IPS-20b (cell line): Measurements from ENCODE around the gene RASGRF1.
A peak's percentile ranks its signal among the peaks of the same experiment; 100 is the strongest.

Experiments
- H3K27ac ChIP-seq: one replicate; pipeline ENCODE4 v1.5.1; 2013; ENCODE audit warnings: low read length
- H3K27me3 ChIP-seq: 2 replicates; pipeline ENCODE4 v1.6.1; 2013; ENCODE audit warnings: mild to moderate bottlenecking, low read length, inconsistent platforms; ENCODE audit not compliant: insufficient read depth
- H3K36me3 ChIP-seq: 2 replicates; pipeline ENCODE4 v1.6.1; 2013; ENCODE audit warnings: low read depth, mild to moderate bottlenecking, inconsistent platforms, low read length, moderate library complexity; ENCODE audit not compliant: insufficient read depth
- H3K4me1 ChIP-seq: 2 replicates; pipeline ENCODE4 v1.6.1; 2013; ENCODE audit warnings: mild to moderate bottlenecking, control low read depth, inconsistent platforms, low read length, moderate library complexity; ENCODE audit not compliant: insufficient read depth
- H3K4me3 ChIP-seq: 2 replicates; pipeline ENCODE4 v1.5.1; 2013; ENCODE audit warnings: mild to moderate bottlenecking, low read length, inconsistent platforms
- H3K9ac ChIP-seq: 2 replicates; pipeline ENCODE4 v1.6.1; 2013; ENCODE audit warnings: low read depth, mild to moderate bottlenecking, inconsistent platforms, low read length, moderate library complexity
- H3K9me3 ChIP-seq: 2 replicates; pipeline ENCODE4 v1.6.1; 2013; ENCODE audit warnings: mild to moderate bottlenecking, low read depth, low read length, inconsistent platforms; ENCODE audit not compliant: insufficient read depth

The RASGRF1 gene

GRCh38 chr15:78989701-78990240 is 100.8 kb downstream of the RASGRF1 start:
- H3K4me1 ChIP-seq: no peaks in the 10 kb centered on the region
- H3K27me3 ChIP-seq: no peaks in the 10 kb centered on the region
- H3K27ac ChIP-seq: no peak overlapping the region
- no peak overlapping the region for H3K9ac ChIP-seq
- H3K36me3 ChIP-seq: no peaks in the 10 kb centered on the region
- H3K9me3 ChIP-seq: no peaks in the 10 kb centered on the region
- H3K4me3 ChIP-seq: no peak overlapping the region

- Histone ChIP-seq H3K36me3 (no peaks in the 10 kb centered on the region), H3K4me3 (no peak overlapping the region), H3K27me3 (no peaks in the 10 kb centered on the region; the same call in 1 of the 2 replicates), H3K9ac (no peak overlapping the region), H3K4me1 (no peaks in the 10 kb centered on the region), H3K9me3 (no peaks in the 10 kb centered on the region), H3K27ac (no peak overlapping the region)
These were observed 102.1 kb downstream of the RASGRF1 start for GRCh38 chr15:78988361-78988911.

- H3K9ac ChIP-seq: no peak overlapping the region
These were observed 102.8 kb downstream of the RASGRF1 start for GRCh38 chr15:78987556-78988360.

DNA sequence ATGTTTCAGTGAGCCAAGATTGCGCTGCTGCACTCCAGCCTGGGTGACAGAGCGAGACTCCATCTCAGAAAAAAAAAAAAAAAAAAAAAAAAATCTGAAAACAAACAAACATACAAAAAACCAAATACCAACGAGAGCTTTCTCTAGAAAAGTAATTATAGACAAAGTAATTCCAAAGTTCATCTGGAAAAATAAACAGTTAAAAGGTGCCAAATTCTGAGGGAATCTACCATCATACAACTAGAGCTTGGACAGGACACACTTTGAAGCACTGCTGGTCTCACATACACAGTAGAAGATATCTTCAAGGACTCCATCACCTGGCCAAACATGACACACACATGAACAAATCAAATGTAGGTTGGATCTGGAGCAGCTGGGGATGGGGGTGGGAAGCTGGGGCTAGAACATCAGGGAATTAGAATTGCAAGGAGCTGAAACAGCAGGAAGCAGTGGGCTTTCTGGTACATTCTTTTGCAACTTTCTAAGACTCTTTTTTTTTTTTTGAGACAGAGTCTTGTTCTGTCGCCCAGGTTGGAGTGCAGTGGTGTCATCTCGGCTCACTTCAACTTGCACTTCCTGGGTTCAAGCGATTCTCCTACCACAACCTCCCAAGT is 104.6 kb downstream of the RASGRF1 start:
- H3K27ac ChIP-seq: no peak overlapping the region
- no peak overlapping the region for H3K4me3 ChIP-seq
- H3K4me1 ChIP-seq: no peaks in the 10 kb centered on the region
- H3K36me3 ChIP-seq: no peaks in the 10 kb centered on the region
- H3K27me3 ChIP-seq: no peaks in the 10 kb centered on the region; the same call in 1 of the 2 replicates
- no peak overlapping the region for H3K9ac ChIP-seq
- H3K9me3 ChIP-seq: no peaks in the 10 kb centered on the region

More at GRCh38 chr15:78987556-78988360, 102.8 kb downstream of the RASGRF1 start:
- H3K27ac ChIP-seq: no peak overlapping the region
- H3K27me3 ChIP-seq: no peaks in the 10 kb centered on the region; the same call in 1 of the 2 replicates
- H3K4me3 ChIP-seq: no peak overlapping the region
- no peaks in the 10 kb centered on the region for H3K36me3 ChIP-seq
- H3K9me3 ChIP-seq: no peaks in the 10 kb centered on the region
- H3K4me1 ChIP-seq: no peaks in the 10 kb centered on the region

DNA sequence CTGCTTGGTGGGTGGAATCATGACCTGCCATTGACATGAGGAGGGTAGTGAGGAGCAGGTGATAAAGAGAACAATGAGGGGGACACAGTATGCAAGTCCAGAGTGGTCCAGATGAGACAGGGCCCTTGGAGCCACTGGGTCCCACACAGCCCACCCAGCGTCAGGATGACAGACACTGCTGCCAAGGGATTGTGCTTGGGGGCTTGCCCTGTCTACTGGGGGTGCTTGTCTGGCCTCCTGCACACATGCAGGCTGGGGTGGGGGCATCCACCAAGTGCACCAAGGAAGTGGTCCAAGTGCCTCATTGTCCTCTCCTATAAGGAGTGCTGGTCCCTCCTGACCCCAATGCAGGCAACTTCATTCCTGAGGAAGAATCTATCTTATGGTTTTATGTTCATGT is 106.5 kb downstream of the RASGRF1 start:
- no peak overlapping the region for H3K27ac ChIP-seq
- H3K36me3 ChIP-seq: no peaks in the 10 kb centered on the region
- no peaks in the 10 kb centered on the region for H3K9me3 ChIP-seq
- H3K27me3 ChIP-seq: peaks cover 5% of the 10 kb centered on the region
- no peak overlapping the region for H3K9ac ChIP-seq
- H3K4me1 ChIP-seq: no peaks in the 10 kb centered on the region
- H3K4me3 ChIP-seq: no peak overlapping the region

- H3K9ac ChIP-seq: no peak overlapping the region
- H3K4me1 ChIP-seq: no peaks in the 10 kb centered on the region
- H3K36me3 ChIP-seq: no peaks in the 10 kb centered on the region
- H3K27ac ChIP-seq: no peak overlapping the region
- H3K27me3 ChIP-seq: peaks cover 12% of the 10 kb centered on the region
- no peak overlapping the region for H3K4me3 ChIP-seq
- no peaks in the 10 kb centered on the region for H3K9me3 ChIP-seq
These were observed 107.2 kb downstream of the RASGRF1 start for GRCh38 chr15:78983146-78983918.

DNA sequence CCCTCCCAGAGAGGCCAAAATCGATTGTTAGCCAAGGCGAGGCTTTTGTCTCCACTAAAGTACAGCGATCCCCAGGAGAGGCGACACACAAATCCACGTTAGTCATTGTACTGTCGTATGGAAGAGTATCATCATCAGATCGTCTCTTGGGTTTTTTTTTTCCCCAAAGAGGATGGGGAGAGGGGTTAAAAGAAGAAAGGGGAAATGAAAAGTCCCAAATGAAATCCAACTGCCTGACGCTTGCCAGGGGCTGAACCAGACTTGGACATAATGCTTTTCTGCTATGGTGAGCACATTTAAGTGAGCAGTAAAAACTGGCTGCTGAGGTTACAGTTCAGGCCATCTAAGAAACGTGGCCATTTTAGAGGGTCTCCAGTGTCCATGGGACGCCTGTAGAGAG is 107.8 kb downstream of the RASGRF1 start:
- no peak overlapping the region for H3K9ac ChIP-seq
- no peaks in the 10 kb centered on the region for H3K9me3 ChIP-seq
- no peak overlapping the region for H3K27ac ChIP-seq
- H3K27me3 ChIP-seq: peaks cover 12% of the 10 kb centered on the region
- no peaks in the 10 kb centered on the region for H3K36me3 ChIP-seq
- no peak overlapping the region for H3K4me3 ChIP-seq
- H3K4me1 ChIP-seq: no peaks in the 10 kb centered on the region

GRCh38 chr15:78981532-78982313 is 108.9 kb downstream of the RASGRF1 start:
- H3K36me3 ChIP-seq: no peaks in the 10 kb centered on the region
- H3K27ac ChIP-seq: no peak overlapping the region
- no peak overlapping the region for H3K9ac ChIP-seq
- no peak overlapping the region for H3K4me3 ChIP-seq
- H3K27me3 ChIP-seq: peaks cover 12% of the 10 kb centered on the region
- H3K9me3 ChIP-seq: no peaks in the 10 kb centered on the region
- no peaks in the 10 kb centered on the region for H3K4me1 ChIP-seq

GRCh38 chr15:78979456-78980320 is 110.9 kb downstream of the RASGRF1 start:
- Histone ChIP-seq H3K9ac (peak overlapping the region; percentile 52; the same call in 1 of the 2 replicates), H3K4me1 (no peaks in the 10 kb centered on the region), H3K4me3 (no peak overlapping the region), H3K9me3 (no peaks in the 10 kb centered on the region), H3K27ac (no peak overlapping the region), H3K36me3 (no peaks in the 10 kb centered on the region), H3K27me3 (peaks cover 12% of the 10 kb centered on the region)

DNA sequence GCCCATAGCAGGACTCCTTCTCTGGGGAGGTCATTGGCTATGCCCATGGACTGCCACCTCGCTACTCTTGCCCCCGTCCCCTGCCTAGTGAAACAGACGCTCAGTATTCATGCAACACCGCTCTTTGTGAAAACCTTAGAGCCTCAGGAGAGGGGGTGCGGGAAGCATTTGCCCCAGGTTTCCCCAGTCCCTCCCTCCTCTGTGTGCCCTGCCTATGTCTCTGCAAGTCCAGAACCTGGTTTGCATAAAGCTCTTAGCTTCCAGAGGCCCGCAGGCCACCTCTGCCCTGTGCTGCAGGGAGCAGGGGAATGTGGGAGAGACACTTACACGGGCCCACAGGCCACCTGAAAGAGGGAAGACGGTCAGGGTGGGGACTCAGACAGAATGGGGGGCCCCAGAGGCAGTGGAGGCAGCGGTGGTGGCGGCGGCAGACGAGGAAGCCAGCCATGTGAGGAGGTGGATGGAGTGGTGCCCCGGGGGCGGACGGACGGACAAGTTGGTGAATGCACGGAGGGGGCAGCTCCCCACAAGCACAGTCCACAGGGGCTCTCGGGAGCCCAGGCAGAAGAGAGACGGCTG is 111.9 kb downstream of the RASGRF1 start:
- H3K36me3 ChIP-seq: no peaks in the 10 kb centered on the region
- no peak overlapping the region for H3K9ac ChIP-seq
- no peak overlapping the region for H3K4me3 ChIP-seq
- no peaks in the 10 kb centered on the region for H3K9me3 ChIP-seq
- peaks cover 12% of the 10 kb centered on the region for H3K27me3 ChIP-seq
- H3K4me1 ChIP-seq: no peaks in the 10 kb centered on the region
- no peak overlapping the region for H3K27ac ChIP-seq
